PC-3 (cell line): ENCODE measurements around the gene RFPL1. TPM values are rescaled to one million over a fixed set of nuclear protein-coding genes. Genes with fewer than 3 reads are reported as not detected.
"Not testable (repeated sequence)": the region's sequence is repeated elsewhere in the genome, so short reads cannot be mapped to it uniquely, and the experiment has no call there.

ENCODE experiments used
- ATAC-seq: fragments of 200-7000 bp; cut with Tn5 transposase; 2 replicates; pipeline ENCODE4 v1.9.1; 2020; ENCODE audit warnings: mild to moderate bottlenecking, moderate library complexity
- Bru-seq: library from RNA; stranded (reverse); fragments of 400-500 nt; gene quantifications from one replicate; lab custom pipeline; 2021; lab: Mats Ljungman, UMichigan
- BruChase-seq, 2 experiments: library from RNA; stranded (reverse); fragments of 400-500 nt; gene quantifications; one replicate each; lab custom pipeline; 2021; lab: Mats Ljungman, UMichigan
- BruUV-seq: library from RNA; stranded (reverse); fragments of 400-500 nt; replicated peaks from 2 replicates; lab custom pipeline; 2021; lab: Mats Ljungman, UMichigan
- CTCF ChIA-PET: fragments of 300-600 bp; sonication (Branson Sonifier 250); formaldehyde crosslinking; loops from one replicate; lab custom pipeline; 2022; ENCODE audit warnings: antibody characterized with exemption; lab: Charles Lee
- POLR2A ChIA-PET: fragments of 300-600 bp; sonication (Branson Sonifier 250); formaldehyde crosslinking; loops from one replicate; lab custom pipeline; 2022; ENCODE audit warnings: antibody characterized with exemption; ENCODE audit not compliant: unreplicated experiment; lab: Charles Lee
- DNase-seq: peaks from one replicate; pipeline ENCODE4 v3.0.0-alpha.2; 2015
- H2AFZ ChIP-seq: fragments of 300-600 bp; sonication (generic); 2 replicates; pipeline ENCODE4 v1.6.0; 2016; ENCODE audit warnings: antibody characterized with exemption, low read length
- H3F3A ChIP-seq: fragments of 300-600 bp; sonication (generic); one replicate; pipeline ENCODE4 v1.6.0; 2017; ENCODE audit warnings: antibody characterized with exemption, low read length, control low read depth, mild to moderate bottlenecking; ENCODE audit not compliant: unreplicated experiment
- H3K27ac ChIP-seq: fragments of 300-600 bp; sonication (generic); 2 replicates; pipeline ENCODE4 v1.5.1; 2016; ENCODE audit warnings: mild to moderate bottlenecking, low read length
- H3K27me3 ChIP-seq: fragments of 300-600 bp; sonication (generic); 2 replicates; pipeline ENCODE4 v1.6.1; 2016; ENCODE audit warnings: low read length, mixed read lengths
- H3K36me3 ChIP-seq: fragments of 300-600 bp; sonication (generic); 2 replicates; pipeline ENCODE4 v1.6.1; 2016; ENCODE audit warnings: low read depth, mixed run types, low read length, mixed read lengths
- H3K4me1 ChIP-seq: fragments of 300-600 bp; sonication (generic); 2 replicates; pipeline ENCODE4 v1.5.1; 2016; ENCODE audit warnings: low read length; ENCODE audit not compliant: insufficient read depth
- H3K4me2 ChIP-seq: fragments of 300-600 bp; sonication (generic); 2 replicates; pipeline ENCODE4 v1.6.0; 2016; ENCODE audit warnings: low read length
- H3K4me3 ChIP-seq: fragments of 300-600 bp; sonication (generic); 2 replicates; pipeline ENCODE4 v1.5.1; 2016; ENCODE audit warnings: mild to moderate bottlenecking, low read length, mixed read lengths
- H3K79me2 ChIP-seq: fragments of 300-600 bp; sonication (generic); 2 replicates; pipeline ENCODE4 v1.6.1; 2017; ENCODE audit warnings: low read length, mixed read lengths
- H3K9ac ChIP-seq: fragments of 300-600 bp; sonication (generic); 2 replicates; pipeline ENCODE4 v1.6.0; 2016; ENCODE audit warnings: mild to moderate bottlenecking, low read length
- H3K9me2 ChIP-seq: fragments of 300-600 bp; sonication (generic); replicated peaks from 2 replicates; pipeline ENCODE4 v1.6.1; 2016; ENCODE audit warnings: mixed run types, low read length, mixed read lengths
- H3K9me3 ChIP-seq: fragments of 300-600 bp; sonication (generic); 2 replicates; pipeline ENCODE4 v1.6.1; 2016; ENCODE audit warnings: low read length, mixed read lengths
- H4K20me1 ChIP-seq: fragments of 300-600 bp; sonication (generic); 2 replicates; pipeline ENCODE4 v1.6.1; 2016; ENCODE audit warnings: low read length, mixed read lengths
- EZH2 ChIP-seq: fragments of 300-600 bp; sonication (generic); IDR thresholded peaks from one replicate; pipeline ENCODE4 v1.6.1; 2017; ENCODE audit warnings: antibody characterized with exemption, mild to moderate bottlenecking, low read length; ENCODE audit not compliant: unreplicated experiment
- EZH2phosphoT487 ChIP-seq: fragments of 300-600 bp; sonication (generic); IDR thresholded peaks from 2 replicates; pipeline ENCODE4 v1.6.1; 2018; ENCODE audit warnings: mild to moderate bottlenecking, antibody characterized with exemption, low read length, borderline replicate concordance
- intact Hi-C: fragments of 100-400 bp; cut with micrococcal nuclease; formaldehyde crosslinking; loops from 2 replicates; pipeline ENCODE4 v1.9.0; 2023
- long read RNA-seq: library from polyadenylated mRNA; unstranded; transcript quantifications from one replicate; pipeline ENCODE4 v2.0.0, GENCODE V29; 2021; ENCODE audit not compliant: unreplicated experiment
- total RNA-seq: library from RNA; depleted of rRNA; stranded (reverse); fragments of >200 nt; gene quantifications from 2 replicates; pipeline ENCODE4 v1.2.3, GENCODE V29; 2014; rRNA removed
- TF ChIP-seq, protein P1 (sequence below): fragments of 300-600 bp; sonication (generic); conservative IDR thresholded peaks from 2 replicates; pipeline ENCODE4 v1.5.1; 2017; ENCODE audit warnings: antibody characterized with exemption, low read depth, mild to moderate bottlenecking, low read length

The RFPL1 gene
- total RNA-seq: not detected in 2 replicates
- not detected for Bru-seq, nascent RNA
- BruChase-seq, experiment 1, labeled RNA remaining after a 6-hour chase: not detected
- not detected for BruChase-seq, experiment 2, labeled RNA remaining after a 2-hour chase
- long read RNA-seq: 0 reads

DNA sequence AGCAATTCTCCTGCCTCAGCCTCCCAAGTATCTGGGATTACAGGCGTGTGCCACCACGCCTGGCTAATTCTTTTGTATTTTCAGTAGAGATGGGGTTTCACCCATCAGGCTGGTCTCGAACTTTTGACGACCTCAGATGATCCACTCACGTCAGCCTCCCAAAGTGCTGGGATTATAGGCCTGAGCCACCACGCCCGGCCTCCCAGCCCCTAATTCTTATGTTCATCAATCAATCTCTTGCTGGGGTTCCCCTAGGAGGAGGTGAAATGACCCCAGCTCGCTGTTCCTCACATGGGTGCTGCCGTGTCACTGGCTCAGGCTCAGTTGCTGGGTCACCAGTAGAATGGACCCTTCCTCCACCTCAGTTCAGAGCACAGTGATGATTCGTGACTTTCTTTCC, at the start of gene RFPL1:
RFPL1 (plus strand) TSS at position 301 of the 400 bp plus-strand sequence.
- H3K9me2 ChIP-seq, BruUV-seq, H3K9ac ChIP-seq, H3K79me2 ChIP-seq, ATAC-seq, H4K20me1 ChIP-seq, H3K9me3 ChIP-seq, H2AFZ ChIP-seq, H3F3A ChIP-seq, POLR2A ChIA-PET, H3K27ac ChIP-seq, H3K4me3 ChIP-seq, H3K27me3 ChIP-seq, CTCF ChIA-PET, H3K36me3 ChIP-seq, H3K4me1 ChIP-seq, DNase-seq, intact Hi-C loops, H3K4me2 ChIP-seq: not testable (repeated sequence)

DNA sequence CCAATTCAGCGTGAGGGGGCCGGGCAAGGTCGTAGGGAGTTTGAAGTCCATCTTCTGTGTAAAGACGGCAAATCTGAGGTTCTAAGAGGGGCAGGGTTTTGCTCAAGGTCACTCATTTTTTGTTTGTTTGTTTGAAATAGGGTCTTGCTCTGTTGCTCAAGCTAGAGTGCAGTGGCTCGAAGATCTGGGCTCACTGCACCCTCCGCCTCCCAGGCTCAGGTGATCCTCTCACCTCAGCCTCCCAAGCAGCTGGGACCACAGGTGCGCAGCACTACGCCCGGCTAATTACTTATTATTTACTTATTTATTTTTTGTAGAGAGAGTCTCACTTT, 49.7 kb upstream of the RFPL1 start:
- ChIA-PET CTCF (no interaction called here), POLR2A (no interaction called here)
- peaks cover 46% of the 10 kb centered on the region for H3K79me2 ChIP-seq
- H3F3A ChIP-seq: no peaks in the 10 kb centered on the region
- peak overlapping the region; percentile 94 for H2AFZ ChIP-seq
- intact Hi-C loops: no loop called here
- peak overlapping the region; percentile 92; the same call in 1 of the 2 replicates for H3K9ac ChIP-seq
- H3K27me3 ChIP-seq: no peaks in the 10 kb centered on the region
- no peaks in the 10 kb centered on the region for H4K20me1 ChIP-seq
- BruUV-seq: no TSS peak
- H3K9me3 ChIP-seq: no peaks in the 10 kb centered on the region
- no peaks in the 10 kb centered on the region for H3K9me2 ChIP-seq
- no peak for DNase-seq
- H3K36me3 ChIP-seq: no peaks in the 10 kb centered on the region
- peaks cover 19% of the 10 kb centered on the region for H3K4me1 ChIP-seq
- peak overlapping the region; percentile 99 for H3K4me2 ChIP-seq
- peak; percentile 7; the same call in 1 of the 2 replicates for ATAC-seq
- H3K27ac ChIP-seq: no peak overlapping the region
- TF ChIP-seq, protein P1, sequence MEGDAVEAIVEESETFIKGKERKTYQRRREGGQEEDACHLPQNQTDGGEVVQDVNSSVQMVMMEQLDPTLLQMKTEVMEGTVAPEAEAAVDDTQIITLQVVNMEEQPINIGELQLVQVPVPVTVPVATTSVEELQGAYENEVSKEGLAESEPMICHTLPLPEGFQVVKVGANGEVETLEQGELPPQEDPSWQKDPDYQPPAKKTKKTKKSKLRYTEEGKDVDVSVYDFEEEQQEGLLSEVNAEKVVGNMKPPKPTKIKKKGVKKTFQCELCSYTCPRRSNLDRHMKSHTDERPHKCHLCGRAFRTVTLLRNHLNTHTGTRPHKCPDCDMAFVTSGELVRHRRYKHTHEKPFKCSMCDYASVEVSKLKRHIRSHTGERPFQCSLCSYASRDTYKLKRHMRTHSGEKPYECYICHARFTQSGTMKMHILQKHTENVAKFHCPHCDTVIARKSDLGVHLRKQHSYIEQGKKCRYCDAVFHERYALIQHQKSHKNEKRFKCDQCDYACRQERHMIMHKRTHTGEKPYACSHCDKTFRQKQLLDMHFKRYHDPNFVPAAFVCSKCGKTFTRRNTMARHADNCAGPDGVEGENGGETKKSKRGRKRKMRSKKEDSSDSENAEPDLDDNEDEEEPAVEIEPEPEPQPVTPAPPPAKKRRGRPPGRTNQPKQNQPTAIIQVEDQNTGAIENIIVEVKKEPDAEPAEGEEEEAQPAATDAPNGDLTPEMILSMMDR: no peak
- TF ChIP-seq EZH2 (no peak), EZH2phosphoT487 (no peak)
- peak overlapping the region; percentile 96 for H3K4me3 ChIP-seq

DNA sequence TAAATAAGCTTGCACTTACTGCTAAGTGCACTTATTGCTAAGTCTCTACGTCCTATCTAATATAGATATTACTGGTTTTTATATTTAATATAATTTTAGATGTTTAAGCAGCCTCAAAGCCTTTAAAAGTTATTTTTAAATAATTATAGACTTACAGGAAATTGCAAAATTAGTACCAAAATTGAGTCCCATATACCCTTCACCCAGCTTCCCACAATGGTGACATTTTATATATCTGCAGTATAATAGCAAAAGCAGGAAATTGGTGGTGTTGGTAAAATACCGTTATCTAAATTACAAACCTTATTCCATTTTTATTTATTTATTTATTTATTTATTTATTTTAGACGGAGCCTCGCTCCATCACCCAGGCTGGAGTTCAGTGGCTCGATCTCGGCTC, 48.1 kb upstream of the RFPL1 start:
- CTCF ChIA-PET: no interaction called here
- no TSS peak for BruUV-seq
- Histone ChIP-seq H3F3A (no peaks in the 10 kb centered on the region), H3K27me3 (no peaks in the 10 kb centered on the region), H2AFZ (no peak overlapping the region), H3K36me3 (no peaks in the 10 kb centered on the region), H3K27ac (no peak overlapping the region), H3K79me2 (peaks cover 31% of the 10 kb centered on the region), H4K20me1 (no peaks in the 10 kb centered on the region), H3K9me2 (no peaks in the 10 kb centered on the region), H3K4me2 (no peak overlapping the region), H3K9ac (no peak overlapping the region), H3K9me3 (no peaks in the 10 kb centered on the region), H3K4me1 (peaks cover 19% of the 10 kb centered on the region), H3K4me3 (no peak overlapping the region)
- POLR2A ChIA-PET: no interaction called here
- ATAC-seq: no peak
- TF ChIP-seq EZH2phosphoT487 (no peak), EZH2 (no peak)
- TF ChIP-seq, protein P1: no peak
- intact Hi-C loops: no loop called here
- DNase-seq: no peak
